SK-N-SH (cell line): ENCODE data around the gene CRYBG1. TPM values are rescaled to one million over a fixed set of nuclear protein-coding genes. Genes with fewer than 3 reads are reported as not detected.

Experiments used
- CTCF ChIA-PET: fragments of 300-600, 350-600 bp; formaldehyde crosslinking; extraction: SDS; loops from one replicate; lab custom pipeline; 2021; lab: Yijun Ruan, JAX
- POLR2A ChIA-PET: fragments of 350-600 bp; sonication (Branson Sonifier 250); formaldehyde crosslinking; extraction: SDS; loops from one replicate; lab custom pipeline; 2020; ENCODE audit warnings: antibody characterized with exemption, inconsistent platforms; lab: Yijun Ruan, JAX
- DNase-seq: peaks from one replicate; pipeline ENCODE4 v3.0.0; 2012
- H2AFZ ChIP-seq: fragments of 200-600 bp; sonication (generic); 2 replicates; pipeline ENCODE4 v1.8.1; 2016; ENCODE audit warnings: antibody characterized with exemption, mild to moderate bottlenecking, low read depth
- H3F3A ChIP-seq: fragments of 200-600 bp; sonication (generic); replicated peaks from 2 replicates; pipeline ENCODE3; 2016; ENCODE audit warnings: antibody characterized with exemption, mild to moderate bottlenecking; ENCODE audit not compliant: insufficient read depth
- H3K27ac ChIP-seq, 2 experiments: fragments of 200-500 bp in 1 of 2; fragments of 200-600 bp in 1 of 2; sonication (Bioruptor generic) in 1 of 2; sonication (generic), shearing (Covaris generic) in 1 of 2; 2 replicates each; pipeline versions ENCODE4 v1.5.1 to v1.6.1; 2014 to 2016; ENCODE audit warnings: low read depth in 2 of 2, inconsistent platforms in 1 of 2, low read length in 1 of 2, mild to moderate bottlenecking in 1 of 2, mixed read lengths in 1 of 2
- H3K27me3 ChIP-seq: fragments of 200-600 bp; sonication (generic), shearing (Covaris generic); 2 replicates; pipeline ENCODE4 v1.6.1; 2016; ENCODE audit warnings: mixed run types; ENCODE audit not compliant: insufficient read depth
- H3K36me3 ChIP-seq, 2 experiments: fragments of 200-500 bp in 1 of 2; fragments of 200-600 bp in 1 of 2; sonication (Bioruptor generic) in 1 of 2; sonication (generic) in 1 of 2; replicated peaks in 1 of 2; 2 replicates each; pipeline versions ENCODE3 to v1.5.1; 2014 to 2016; ENCODE audit warnings: low read length in 1 of 2, mild to moderate bottlenecking in 1 of 2; ENCODE audit not compliant: insufficient read depth in 2 of 2, control insufficient read depth in 1 of 2
- H3K4me1 ChIP-seq, 2 experiments: fragments of 200-500 bp in 1 of 2; fragments of 200-600 bp in 1 of 2; sonication (Bioruptor generic) in 1 of 2; sonication (generic), shearing (Covaris generic) in 1 of 2; 2 replicates each; pipeline versions ENCODE4 v1.5.1 to v1.6.1; 2014 to 2016; ENCODE audit warnings: low read depth in 1 of 2, low read length in 1 of 2, mixed run types in 1 of 2; ENCODE audit not compliant: insufficient read depth in 2 of 2, control insufficient read depth in 1 of 2
- H3K4me2 ChIP-seq: fragments of 200-600 bp; sonication (generic), shearing (Covaris generic); 2 replicates; pipeline ENCODE4 v1.6.1; 2017; ENCODE audit warnings: mixed run types
- H3K4me3 ChIP-seq, 2 experiments: fragments of 200-500 bp in 1 of 2; fragments of 200-600 bp in 1 of 2; sonication (Bioruptor generic) in 1 of 2; sonication (generic), shearing (Covaris generic) in 1 of 2; 2 replicates each; pipeline versions ENCODE4 v1.5.1 to v1.8.1; 2014 to 2016; ENCODE audit warnings: low read depth in 2 of 2, inconsistent platforms in 1 of 2, low read length in 1 of 2, mild to moderate bottlenecking in 1 of 2, mixed read lengths in 1 of 2, moderate library complexity in 1 of 2
- H3K79me2 ChIP-seq: fragments of 200-600 bp; sonication (generic); 2 replicates; pipeline ENCODE4 v1.8.1; 2017; ENCODE audit warnings: mild to moderate bottlenecking; ENCODE audit not compliant: insufficient read depth
- H3K9ac ChIP-seq: fragments of 200-600 bp; sonication (generic); 2 replicates; pipeline ENCODE4 v1.6.1; 2017; ENCODE audit warnings: mixed run types
- H3K9me2 ChIP-seq: fragments of 200-600 bp; sonication (generic); 2 replicates; pipeline ENCODE4 v1.6.1; 2017; ENCODE audit warnings: mixed run types
- H3K9me3 ChIP-seq: fragments of 200-600 bp; sonication (generic); 2 replicates; pipeline ENCODE4 v1.6.1; 2017; ENCODE audit warnings: mixed run types, mild to moderate bottlenecking, moderate library complexity
- H4K20me1 ChIP-seq: fragments of 200-600 bp; sonication (generic); 2 replicates; pipeline ENCODE4 v1.6.1; 2017; ENCODE audit warnings: mild to moderate bottlenecking, mixed run types; ENCODE audit not compliant: insufficient read depth
- EP300 ChIP-seq, 2 experiments: IDR thresholded peaks; 2 replicates each; pipeline versions ENCODE4 v1.4.0 to v1.6.1; 2012; ENCODE audit warnings: borderline replicate concordance in 1 of 2, low read depth in 1 of 2, low read length in 1 of 2
- EZH2phosphoT487 ChIP-seq: fragments of 200-600 bp; sonication (generic); IDR thresholded peaks from 2 replicates; pipeline ENCODE4 v1.6.1; 2017; ENCODE audit warnings: low read depth, mixed run types, mild to moderate bottlenecking, antibody characterized with exemption, moderate library complexity, borderline replicate concordance
- GABPA ChIP-seq: IDR thresholded peaks from 2 replicates; pipeline ENCODE4 v1.4.0; 2012; ENCODE audit warnings: low read depth, mild to moderate bottlenecking
- GATA2 ChIP-seq: sonication (generic); formaldehyde crosslinking; IDR thresholded peaks from 2 replicates; pipeline ENCODE4 v1.5.0; 2020; ENCODE audit warnings: mild to moderate bottlenecking, missing genetic modification reagents
- IRF3 ChIP-seq: fragments of 150-350 bp; IDR thresholded peaks from 2 replicates; pipeline ENCODE4 v1.6.1; 2016; ENCODE audit warnings: mild to moderate bottlenecking, low read depth, low read length
- MAX ChIP-seq: IDR thresholded peaks from 2 replicates; pipeline ENCODE4 v1.4.0; 2012; ENCODE audit warnings: low read depth
- MEF2A ChIP-seq: IDR thresholded peaks from 2 replicates; pipeline ENCODE4 v1.4.0; 2012; ENCODE audit warnings: low read depth, borderline replicate concordance
- MXI1 ChIP-seq: IDR thresholded peaks from 2 replicates; pipeline ENCODE4 v1.6.1; 2012; ENCODE audit warnings: mild to moderate bottlenecking, low read depth, low read length, improper control_type of control experiment
- NFIC ChIP-seq: IDR thresholded peaks from 2 replicates; pipeline ENCODE4 v1.4.0; 2012; ENCODE audit warnings: borderline replicate concordance
- NRF1 ChIP-seq: IDR thresholded peaks from 2 replicates; pipeline ENCODE4 v1.6.1; 2012; ENCODE audit warnings: low read depth, mild to moderate bottlenecking, low read length
- PBX3 ChIP-seq: IDR thresholded peaks from 2 replicates; pipeline ENCODE4; 2012
- RAD21 ChIP-seq: IDR thresholded peaks from 2 replicates; pipeline ENCODE4 v1.6.1; 2012; ENCODE audit warnings: mild to moderate bottlenecking, low read length
- RCOR1 ChIP-seq: fragments of 150-350 bp; IDR thresholded peaks from 2 replicates; pipeline ENCODE4 v1.6.1; 2017; ENCODE audit warnings: antibody characterized with exemption, low read length
- RXRA ChIP-seq: IDR thresholded peaks from 2 replicates; pipeline ENCODE4 v1.4.0; 2012; ENCODE audit warnings: low read depth, mild to moderate bottlenecking, borderline replicate concordance
- SMC3 ChIP-seq: IDR thresholded peaks from 2 replicates; pipeline ENCODE4 v1.6.1; 2012; ENCODE audit warnings: low read depth, low read length, improper control_type of control experiment
- TEAD4 ChIP-seq: IDR thresholded peaks from 2 replicates; pipeline ENCODE4 v1.4.0; 2012; ENCODE audit warnings: mild to moderate bottlenecking, borderline replicate concordance; ENCODE audit not compliant: insufficient read depth
- USF1 ChIP-seq: IDR thresholded peaks from 2 replicates; pipeline ENCODE4 v1.4.0; 2012; ENCODE audit warnings: low read depth, borderline replicate concordance
- USF2 ChIP-seq: fragments of 150-350 bp; IDR thresholded peaks from 2 replicates; pipeline ENCODE4 v1.6.1; 2017; ENCODE audit warnings: antibody characterized with exemption, low read length, low read depth, borderline replicate concordance
- YY1 ChIP-seq: IDR thresholded peaks from 2 replicates; pipeline ENCODE4 v1.4.0; 2012; ENCODE audit warnings: low read depth, mild to moderate bottlenecking
- WGBS: methylation state at CpG from one replicate; pipeline ENCODE4 v1.1.6; 2017; ENCODE audit warnings: low lambda C conversion rate; 5-methylcytosine and 5-hydroxymethylcytosine counted together
- polyA plus RNA-seq, 3 experiments: library from polyadenylated mRNA; depleted of rRNA; stranded (reverse); fragments of >200 nt; gene quantifications; 2 replicates each; pipeline ENCODE4 v1.2.3, GENCODE V29; 2012

Gene CRYBG1
- polyA plus RNA-seq, 1 of the 3 experiments (the other 2 are of a cell fraction) = 13.8 TPM

GRCh38 chr6:106468935-106469334 lies 108.4 kb downstream of the CRYBG1 start (continued):
- TF ChIP-seq IRF3 (no peak), SMC3 (no peak)
- TF ChIP-seq, all 33 proteins: peak for 0

GRCh38 chr6:106469882-106470281 lies 109.4 kb downstream of the CRYBG1 start:
- no peak for DNase-seq
- no peaks in the 10 kb centered on the region for H3K9me3 ChIP-seq
- no peak overlapping the region for H3K4me2 ChIP-seq
- H3K79me2 ChIP-seq = no peaks in the 10 kb centered on the region
- POLR2A ChIA-PET = no interaction called here
- H3K9me2 ChIP-seq = no peaks in the 10 kb centered on the region
- TF ChIP-seq USF1 (no peak), IRF3 (no peak), GATA2 (no peak), TEAD4 (no peak), RAD21 (no peak), RXRA (no peak), MEF2A (no peak), RCOR1 (no peak), EP300 (IDR thresholded peaks at IDR 0.05; ENCODE audit: borderline replicate concordance in 1 of 2, low read depth in 1 of 2, low read length in 1 of 2) (no peak), NRF1 (no peak), SMC3 (no peak), MXI1 (no peak), USF2 (no peak), EZH2phosphoT487 (no peak), GABPA (no peak), MAX (no peak), YY1 (no peak), NFIC (no peak), PBX3 (no peak)
- TF ChIP-seq, all 33 proteins: peak for 0
- H3K27ac ChIP-seq = no peak overlapping the region
- H3K27me3 ChIP-seq = no peaks in the 10 kb centered on the region
- H3K4me1 ChIP-seq = no peaks in the 10 kb centered on the region
- no peak overlapping the region for H3K9ac ChIP-seq
- H2AFZ ChIP-seq = no peak overlapping the region
- no peaks in the 10 kb centered on the region for H3K36me3 ChIP-seq
- 79% methylated on average over 4 of the region's 4 CpGs for WGBS
- CTCF ChIA-PET = interaction anchor here (1.3 kb wide), 1 partner anchor 21 kb away, joined by 3 read pairs; no protein-coding TSS in a partner anchor
- no peak overlapping the region for H3K4me3 ChIP-seq
- H4K20me1 ChIP-seq = no peaks in the 10 kb centered on the region
- peaks cover 3% of the 10 kb centered on the region for H3F3A ChIP-seq
